Mammary epithelial cell (primary cell): ENCODE results near the gene CREB3L2.

Source experiments
- CTCF ChIP-seq, 2 donors: IDR thresholded peaks in 1 of 2; conservative IDR thresholded peaks in 1 of 2; 2 replicates each; pipeline ENCODE4 v1.5.1; 2011 to 2012; ENCODE audit warnings: inconsistent platforms in 2 of 2, low read length in 2 of 2, mild to moderate bottlenecking in 2 of 2, control low read depth in 1 of 2, low read depth in 1 of 2; ENCODE audit not compliant: insufficient read depth in 1 of 2; ENCODE audit errors: extremely low read depth in 1 of 2
- EZH2 ChIP-seq: IDR thresholded peaks from 2 replicates; pipeline ENCODE4 v1.6.1; 2012; ENCODE audit warnings: low read length, inconsistent platforms, borderline replicate concordance

- no peak for TF ChIP-seq CTCF (conservative IDR thresholded peaks at IDR 0.05 in 1 of 2, IDR thresholded peaks at IDR 0.05 in 1 of 2; ENCODE audit: extremely low read depth in 1 of 2, insufficient read depth in 1 of 2, low read depth in 1 of 2, low read length in 2 of 2)
- TF ChIP-seq EZH2 = no peak
Observed at GRCh38 chr7:137981175-137981574, 20.7 kb downstream of the CREB3L2 start.
